CD4-positive, CD25-positive, alpha-beta regulatory T cell (primary cell): ENCODE measurements around the gene ARHGAP22. TPM values are rescaled to one million over a fixed set of nuclear protein-coding genes. Genes with fewer than 3 reads are reported as not detected.

ENCODE experiments used
- ATAC-seq, 2 donors: fragments of 150-1000 bp; cut with Tn5 transposase; one replicate each; pipeline ENCODE4 v1.10.0; 2021; ENCODE audit warnings: low read depth in 2 of 2, moderate number of reproducible peaks in 2 of 2, moderate library complexity in 1 of 2
- DNase-seq, 3 donors: peaks; one replicate each; pipeline versions ENCODE4 v3.0.0 to v3.0.0-alpha.2; 2012 to 2022; ENCODE audit warnings: mixed read lengths in 1 of 3
- H3K27ac ChIP-seq: one replicate; pipeline ENCODE4 v1.7.0; 2013; ENCODE audit warnings: mild to moderate bottlenecking, low read length; ENCODE audit not compliant: insufficient read depth, poor library complexity, severe bottlenecking
- H3K27me3 ChIP-seq: one replicate; pipeline ENCODE4 v1.7.0; 2013; ENCODE audit warnings: low read length; ENCODE audit not compliant: control insufficient read depth, insufficient read depth
- H3K36me3 ChIP-seq: one replicate; pipeline ENCODE4 v1.7.0; 2013; ENCODE audit warnings: mild to moderate bottlenecking, low read length, moderate library complexity; ENCODE audit not compliant: control insufficient read depth, insufficient read depth
- H3K4me1 ChIP-seq: 2 replicates; pipeline ENCODE4 v1.7.0; 2013; ENCODE audit warnings: mild to moderate bottlenecking, low read length; ENCODE audit not compliant: insufficient read depth, control insufficient read depth, poor library complexity, severe bottlenecking
- H3K4me3 ChIP-seq: one replicate; pipeline ENCODE4 v1.7.0; 2013; ENCODE audit warnings: low read depth, mild to moderate bottlenecking, low read length, moderate library complexity
- H3K9me3 ChIP-seq, 2 experiments: 1 replicate in 1 of 2; 2 replicates in 1 of 2; pipeline ENCODE4 v1.7.0; 2013; ENCODE audit warnings: low read length in 2 of 2, mild to moderate bottlenecking in 1 of 2, moderate library complexity in 1 of 2; ENCODE audit not compliant: control insufficient read depth in 2 of 2
- H3K27ac Mint-ChIP-seq, 3 donors: one replicate each; pipeline ENCODE4 v1.8.0; 2020 to 2022; ENCODE audit warnings: mild to moderate bottlenecking in 3 of 3, mixed read lengths in 3 of 3, moderate library complexity in 2 of 3
- H3K27me3 Mint-ChIP-seq: one replicate; pipeline ENCODE4 v1.8.0; 2022; ENCODE audit warnings: mild to moderate bottlenecking, mixed read lengths
- H3K36me3 Mint-ChIP-seq: one replicate; pipeline ENCODE4 v1.8.0; 2020; ENCODE audit warnings: mixed read lengths
- H3K4me1 Mint-ChIP-seq, 4 donors: one replicate each; pipeline ENCODE4 v1.8.0; 2020 to 2022; ENCODE audit warnings: mixed read lengths in 4 of 4, mild to moderate bottlenecking in 1 of 4
- H3K4me3 Mint-ChIP-seq, 4 donors: one replicate each; pipeline ENCODE4 v1.8.0; 2020 to 2022; ENCODE audit warnings: mild to moderate bottlenecking in 4 of 4, mixed read lengths in 4 of 4, moderate library complexity in 3 of 4
- H3K9me3 Mint-ChIP-seq, 7 donors: one replicate each; pipeline ENCODE4 v1.8.0; 2020 to 2022; ENCODE audit warnings: mixed read lengths in 7 of 7, mild to moderate bottlenecking in 3 of 7, moderate library complexity in 2 of 7
- polyA plus RNA-seq, 4 donors: library from polyadenylated mRNA; unstranded; fragments of 300-500 nt; fragmentation: Illumina TruSeq; gene quantifications; one replicate each; pipeline ENCODE4 v1.2.3, GENCODE V29; 2021
- total RNA-seq: library from RNA; stranded (reverse); gene quantifications from one replicate; pipeline ENCODE4 v1.2.3, GENCODE V29; 2022

The ARHGAP22 gene
- total and polyA plus RNA-seq, 5 donors from 2014 or later, result 0.42 TPM; not detected in 4

GRCh38 chr10:48598936-48599829 is 5.7 kb downstream of the ARHGAP22 start:
- peaks cover 10% of the 10 kb centered on the region for H3K27me3 Mint-ChIP-seq
- DNase-seq, result no peak

GRCh38 chr10:48598243-48598935 is 6.5 kb downstream of the ARHGAP22 start:
- H3K27ac Mint-ChIP-seq, result no peak overlapping the region
- H3K4me3 Mint-ChIP-seq, result no peak overlapping the region
- H3K27me3 Mint-ChIP-seq, result peaks cover 5% of the 10 kb centered on the region
- H3K36me3 Mint-ChIP-seq, result no peaks in the 10 kb centered on the region
- H3K9me3 Mint-ChIP-seq, result no peaks in the 10 kb centered on the region
- H3K36me3 ChIP-seq, result no peaks in the 10 kb centered on the region
- H3K4me1 Mint-ChIP-seq, result no peaks in the 10 kb centered on the region
- H3K9me3 ChIP-seq, result no peaks in the 10 kb centered on the region
- no peak for ATAC-seq
- H3K4me3 ChIP-seq, result no peak overlapping the region
- no peak for DNase-seq
- H3K27me3 ChIP-seq, result no peaks in the 10 kb centered on the region
- H3K4me1 ChIP-seq, result no peaks in the 10 kb centered on the region
- no peak overlapping the region for H3K27ac ChIP-seq

More at GRCh38 chr10:48598936-48599829, 5.7 kb downstream of the ARHGAP22 start:
- H3K9me3 ChIP-seq, result no peaks in the 10 kb centered on the region
- no peak overlapping the region for H3K27ac Mint-ChIP-seq
- no peak overlapping the region for H3K4me3 ChIP-seq
- H3K36me3 ChIP-seq, result no peaks in the 10 kb centered on the region
- H3K27ac ChIP-seq, result no peak overlapping the region
- H3K4me1 ChIP-seq, result no peaks in the 10 kb centered on the region
- H3K27me3 ChIP-seq, result no peaks in the 10 kb centered on the region
- no peaks in the 10 kb centered on the region for H3K4me1 Mint-ChIP-seq
- ATAC-seq, result no peak
- H3K9me3 Mint-ChIP-seq, result no peaks in the 10 kb centered on the region
- H3K36me3 Mint-ChIP-seq, result no peaks in the 10 kb centered on the region
- H3K4me3 Mint-ChIP-seq, result no peak overlapping the region

GRCh38 chr10:48595539-48595932 is 9.3 kb downstream of the ARHGAP22 start:
- ATAC-seq, result no peak
- DNase-seq, result no peak
- Mint-ChIP-seq H3K4me3 (no peak overlapping the region), H3K27me3 (peaks cover 11% of the 10 kb centered on the region), H3K9me3 (no peaks in the 10 kb centered on the region), H3K36me3 (no peaks in the 10 kb centered on the region), H3K27ac (no peak overlapping the region), H3K4me1 (no peaks in the 10 kb centered on the region)
- Histone ChIP-seq H3K27me3 (no peaks in the 10 kb centered on the region), H3K4me1 (no peaks in the 10 kb centered on the region), H3K9me3 (no peaks in the 10 kb centered on the region), H3K4me3 (no peak overlapping the region), H3K27ac (no peak overlapping the region), H3K36me3 (no peaks in the 10 kb centered on the region)

GRCh38 chr10:48594803-48595538 is 9.9 kb downstream of the ARHGAP22 start:
- no peak for ATAC-seq
- Mint-ChIP-seq H3K9me3 (no peaks in the 10 kb centered on the region), H3K4me3 (no peak overlapping the region), H3K27me3 (peaks cover 11% of the 10 kb centered on the region), H3K27ac (no peak overlapping the region), H3K36me3 (no peaks in the 10 kb centered on the region), H3K4me1 (no peaks in the 10 kb centered on the region)
- H3K36me3 ChIP-seq, result no peaks in the 10 kb centered on the region
- no peak overlapping the region for H3K4me3 ChIP-seq
- H3K9me3 ChIP-seq, result no peaks in the 10 kb centered on the region
- no peak overlapping the region for H3K27ac ChIP-seq
- no peak for DNase-seq
- H3K27me3 ChIP-seq, result no peaks in the 10 kb centered on the region
- H3K4me1 ChIP-seq, result no peaks in the 10 kb centered on the region

- Mint-ChIP-seq H3K27ac (no peak overlapping the region), H3K27me3 (peaks cover 11% of the 10 kb centered on the region), H3K36me3 (no peaks in the 10 kb centered on the region), H3K4me3 (no peak overlapping the region), H3K4me1 (no peaks in the 10 kb centered on the region), H3K9me3 (no peaks in the 10 kb centered on the region)
- no peaks in the 10 kb centered on the region for H3K36me3 ChIP-seq
- no peaks in the 10 kb centered on the region for H3K27me3 ChIP-seq
- no peak overlapping the region for H3K27ac ChIP-seq
- H3K9me3 ChIP-seq, result no peaks in the 10 kb centered on the region
- DNase-seq, result no peak
- no peak for ATAC-seq
- no peak overlapping the region for H3K4me3 ChIP-seq
- no peaks in the 10 kb centered on the region for H3K4me1 ChIP-seq
These were observed 10.5 kb downstream of the ARHGAP22 start for GRCh38 chr10:48594371-48594770.

- no peaks in the 10 kb centered on the region for H3K9me3 Mint-ChIP-seq
- Histone ChIP-seq H3K27me3 (no peaks in the 10 kb centered on the region), H3K36me3 (no peaks in the 10 kb centered on the region), H3K9me3 (no peaks in the 10 kb centered on the region), H3K27ac (no peak overlapping the region), H3K4me3 (no peak overlapping the region), H3K4me1 (no peaks in the 10 kb centered on the region)
- DNase-seq, result no peak
- peaks cover 11% of the 10 kb centered on the region for H3K27me3 Mint-ChIP-seq
- no peak for ATAC-seq
- no peak overlapping the region for H3K4me3 Mint-ChIP-seq
- no peak overlapping the region for H3K27ac Mint-ChIP-seq
- no peaks in the 10 kb centered on the region for H3K36me3 Mint-ChIP-seq
- H3K4me1 Mint-ChIP-seq, result no peaks in the 10 kb centered on the region
These were observed 12.5 kb downstream of the ARHGAP22 start for GRCh38 chr10:48592346-48592745.

- H3K4me1 ChIP-seq, result no peaks in the 10 kb centered on the region
- no peak overlapping the region for H3K4me3 ChIP-seq
- Mint-ChIP-seq H3K4me1 (no peaks in the 10 kb centered on the region), H3K36me3 (no peaks in the 10 kb centered on the region), H3K9me3 (no peaks in the 10 kb centered on the region), H3K27me3 (peaks cover 8% of the 10 kb centered on the region), H3K27ac (no peak overlapping the region), H3K4me3 (no peak overlapping the region)
- DNase-seq (no peak), ATAC-seq (no peak)
- H3K36me3 ChIP-seq, result no peaks in the 10 kb centered on the region
- H3K27ac ChIP-seq, result no peak overlapping the region
- no peaks in the 10 kb centered on the region for H3K9me3 ChIP-seq
- no peaks in the 10 kb centered on the region for H3K27me3 ChIP-seq
These were observed 13.9 kb downstream of the ARHGAP22 start for GRCh38 chr10:48590945-48591344.
